ENCODE data around the gene JCHAIN. TPM values are rescaled to one million over a fixed set of nuclear protein-coding genes. Genes with fewer than 3 reads are reported as not detected.
"Not testable (repeated sequence)": the region's sequence is repeated elsewhere in the genome, so short reads cannot be mapped to it uniquely, and the experiment has no call there.

Gene JCHAIN
- total and polyA plus RNA-seq, 9 of the 15 experiments (the other 6 are each of a cell fraction or from before 2014, with no cell fraction given), result 0.04 to 0.68 (median 0.26) TPM; not detected in 5

DNA sequence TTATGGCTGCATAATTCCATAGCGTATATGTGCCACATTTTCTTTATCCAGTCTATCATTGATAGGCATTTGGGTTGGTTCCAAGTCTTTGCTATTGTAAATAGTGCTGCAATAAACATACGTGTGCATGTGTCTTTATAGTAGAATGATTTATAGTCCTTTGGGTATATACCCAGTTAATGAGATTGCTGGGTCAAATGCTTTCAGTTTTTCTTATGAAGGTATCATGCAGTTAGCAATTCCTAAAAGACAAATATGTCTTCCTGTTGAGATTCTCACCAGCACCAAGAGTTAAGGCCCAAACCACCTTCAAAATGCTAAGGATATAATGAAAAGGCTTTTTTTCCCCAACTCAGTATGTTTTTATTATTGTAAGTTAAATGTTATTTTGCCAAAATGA is 36.3 kb upstream of the JCHAIN start:
- H3K9me1 ChIP-seq (ENCODE audit: control insufficient read depth, insufficient read depth, low read length); CTCF ChIA-PET (ENCODE audit: low intra/inter-chr PET ratio); BruUV-seq (replicated peaks); H3K9ac ChIP-seq (ENCODE audit: insufficient read depth in 1 of 2, low read depth in 2 of 2, low read length in 2 of 2); ATAC-seq; H3K27ac ChIP-seq (ENCODE audit: extremely low read depth, low read depth, low read length); H2AFZ ChIP-seq (ENCODE audit: low read depth, low read length); H3K4me3 ChIP-seq; H4K20me1 ChIP-seq (replicated peaks; ENCODE audit: control insufficient read depth, insufficient read depth, low read length); FAIRE-seq; in situ Hi-C loops (cut with MboI); H3K4me2 ChIP-seq (ENCODE audit: insufficient read depth, low read length); H3K27me3 ChIP-seq (ENCODE audit: control insufficient read depth in 2 of 2, insufficient read depth in 2 of 2, low read length in 2 of 2); H3K9me3 ChIP-seq (replicated peaks; ENCODE audit: control insufficient read depth, insufficient read depth, low read depth, low read length); DNase-seq (ENCODE audit: extremely low read depth in 1 of 4, low spot score in 3 of 4); H3K36me3 ChIP-seq (ENCODE audit: control insufficient read depth, insufficient read depth, low read length): not testable (repeated sequence)
- WGBS (ENCODE audit: insufficient coverage, low coverage, missing lambda C conversion rate), result 65% methylated on average over 2 of the region's 2 CpGs
- Histone ChIP-seq H3K79me2 (ENCODE audit: control insufficient read depth, insufficient read depth, low read length) (peaks cover 20% of the 10 kb centered on the region), H3K4me1 (replicated peaks in 1 of 2; ENCODE audit: control insufficient read depth in 2 of 2, insufficient read depth in 2 of 2, low read length in 2 of 2) (peaks cover 15 to 17% of the 10 kb centered on the region in 2 experiments; a peak in 4 of 5 replicates)
- intact Hi-C loops (cut with micrococcal nuclease), result loop anchor here (5.0 to 10.0 kb wide), 2 partner anchors 50 to 292 kb away; partner anchors contain the start of gene DCK
- TF ChIP-seq MEIS2 (IDR thresholded peaks at IDR 0.05; ENCODE audit: partially characterized antibody), result peak; percentile 22
- peak; percentile 19; the same call in 1 of the 2 replicates for TF ChIP-seq NFIC (IDR thresholded peaks at IDR 0.05)
- TF ChIP-seq PKNOX1 (IDR thresholded peaks at IDR 0.05), result 0 out of 2 replicates have a peak, but pooled peaks have one; percentile 10
- POLR2A ChIA-PET, result interaction anchor here (1.3 to 3.5 kb wide), 3 partner anchors 11 to 17 kb away, joined by 3 to 15 read pairs (median 5); partner anchors contain the start of gene UTP3

GRCh38 chr4:70701271-70701670 is 35.0 kb upstream of the JCHAIN start:
- FAIRE-seq (no peak), DNase-seq (ENCODE audit: extremely low read depth in 1 of 4, low spot score in 3 of 4) (no peak), ATAC-seq (no peak)
- no peaks in the 10 kb centered on the region for H3K27me3 ChIP-seq (ENCODE audit: control insufficient read depth in 2 of 2, insufficient read depth in 2 of 2, low read length in 2 of 2)
- peaks cover 7% of the 10 kb centered on the region for H3K79me2 ChIP-seq (ENCODE audit: control insufficient read depth, insufficient read depth, low read length)
- H3K9me3 ChIP-seq (replicated peaks; ENCODE audit: control insufficient read depth, insufficient read depth, low read depth, low read length), result no peaks in the 10 kb centered on the region
- no TSS peak for BruUV-seq (replicated peaks)
- H3K4me3 ChIP-seq, result no peak overlapping the region
- no peak overlapping the region for H2AFZ ChIP-seq (ENCODE audit: low read depth, low read length)
- ChIA-PET POLR2A (interaction anchor here (1.6 to 1.8 kb wide), 2 partner anchors 12 kb away, joined by 5 to 7 read pairs; no protein-coding TSS in a partner anchor), CTCF (ENCODE audit: low intra/inter-chr PET ratio) (no interaction called here)
- 47% methylated on average over 1 of the region's 1 CpG for WGBS (ENCODE audit: insufficient coverage, low coverage, missing lambda C conversion rate)
- H3K9ac ChIP-seq (ENCODE audit: insufficient read depth in 1 of 2, low read depth in 2 of 2, low read length in 2 of 2), result no peak overlapping the region
- no peaks in the 10 kb centered on the region for H4K20me1 ChIP-seq (replicated peaks; ENCODE audit: control insufficient read depth, insufficient read depth, low read length)
- H3K36me3 ChIP-seq (ENCODE audit: control insufficient read depth, insufficient read depth, low read length), result no peaks in the 10 kb centered on the region
- no peaks in the 10 kb centered on the region for H3K9me1 ChIP-seq (ENCODE audit: control insufficient read depth, insufficient read depth, low read length)
- in situ Hi-C loops (cut with MboI), result no loop called here
- H3K27ac ChIP-seq (ENCODE audit: extremely low read depth, low read depth, low read length), result no peak overlapping the region
- intact Hi-C loops (cut with micrococcal nuclease), result loop anchor here (5.0 to 10.0 kb wide), 2 partner anchors 49 to 294 kb away; partner anchors contain the start of gene DCK
- H3K4me2 ChIP-seq (ENCODE audit: insufficient read depth, low read length), result no peak overlapping the region
- TF ChIP-seq RBM25 (IDR thresholded peaks at IDR 0.05; ENCODE audit: low read depth, low read length, severe bottlenecking) (no peak), IFI16 (CRISPR knock-in tag; IDR thresholded peaks at IDR 0.05) (no peak), POU5F1 (IDR thresholded peaks at IDR 0.05; ENCODE audit: borderline replicate concordance, low read depth, low read length, partially characterized antibody) (no peak), DNMT1 (IDR thresholded peaks at IDR 0.05) (no peak), SIN3B (IDR thresholded peaks at IDR 0.05; ENCODE audit: low read depth) (no peak), TEAD1 (CRISPR knock-in tag; IDR thresholded peaks at IDR 0.05) (no peak), BCLAF1 (IDR thresholded peaks at IDR 0.05; ENCODE audit: borderline replicate concordance in 1 of 2, control insufficient read depth in 1 of 2, low read depth in 2 of 2, low read length in 1 of 2) (no peak), ILF3 (IDR thresholded peaks at IDR 0.05; ENCODE audit: borderline replicate concordance) (no peak)
- peaks cover 9 to 15% of the 10 kb centered on the region in 2 experiments; a peak in 4 of 5 replicates for H3K4me1 ChIP-seq (replicated peaks in 1 of 2; ENCODE audit: control insufficient read depth in 2 of 2, insufficient read depth in 2 of 2, low read length in 2 of 2)
